Measurements from ENCODE around the gene SYT3. TPM values are rescaled to one million over a fixed set of nuclear protein-coding genes. Genes with fewer than 3 reads are reported as not detected.

Gene SYT3
- total RNA-seq, 1 experiment from 2014 or later: not detected

DNA sequence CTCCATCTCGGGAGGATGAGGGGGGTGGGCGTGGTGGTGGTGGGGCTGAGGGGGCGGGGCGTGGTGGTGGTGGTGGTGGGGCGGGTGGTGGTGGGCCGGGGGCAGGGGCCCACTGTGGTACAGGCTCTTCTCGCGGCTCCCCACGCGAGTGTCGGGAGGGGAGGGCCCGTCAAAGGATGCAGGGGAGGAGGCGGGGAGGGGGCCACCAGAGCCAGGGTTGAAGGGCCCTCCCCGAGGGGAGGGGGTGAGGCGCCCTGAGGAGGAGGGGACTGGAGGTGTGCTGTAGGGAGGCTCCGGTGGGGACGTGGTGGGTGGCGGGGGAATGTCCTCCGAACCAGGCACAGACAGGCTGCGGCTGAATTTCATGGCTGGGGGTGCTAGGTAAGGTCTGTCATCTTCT lies 29.2 kb upstream of the SYT3 start:
- no peak for DNase-seq (ENCODE audit: low read depth, low spot score)
- no peaks in the 10 kb centered on the region for H3K9me3 ChIP-seq (ENCODE audit: control insufficient read depth, insufficient read depth, low read depth, low read length)
- H3K27ac ChIP-seq (ENCODE audit: low read length): no peak overlapping the region
- no TSS peak for BruUV-seq (replicated peaks)
- intact Hi-C loops (cut with micrococcal nuclease; ENCODE audit: unreplicated experiment): no loop called here
- no peak for TF ChIP-seq TCF7L2 (IDR thresholded peaks at IDR 0.05; ENCODE audit: low read depth, low read length)
- TF ChIP-seq SIN3A (IDR thresholded peaks at IDR 0.05; ENCODE audit: borderline replicate concordance, insufficient read depth, low read depth, low read length): no peak
- TF ChIP-seq POLR2AphosphoS5 (IDR thresholded peaks at IDR 0.05; ENCODE audit: low read depth, low read length): no peak
- TF ChIP-seq CTCF (IDR thresholded peaks at IDR 0.05): no peak
- TF ChIP-seq, protein P1, sequence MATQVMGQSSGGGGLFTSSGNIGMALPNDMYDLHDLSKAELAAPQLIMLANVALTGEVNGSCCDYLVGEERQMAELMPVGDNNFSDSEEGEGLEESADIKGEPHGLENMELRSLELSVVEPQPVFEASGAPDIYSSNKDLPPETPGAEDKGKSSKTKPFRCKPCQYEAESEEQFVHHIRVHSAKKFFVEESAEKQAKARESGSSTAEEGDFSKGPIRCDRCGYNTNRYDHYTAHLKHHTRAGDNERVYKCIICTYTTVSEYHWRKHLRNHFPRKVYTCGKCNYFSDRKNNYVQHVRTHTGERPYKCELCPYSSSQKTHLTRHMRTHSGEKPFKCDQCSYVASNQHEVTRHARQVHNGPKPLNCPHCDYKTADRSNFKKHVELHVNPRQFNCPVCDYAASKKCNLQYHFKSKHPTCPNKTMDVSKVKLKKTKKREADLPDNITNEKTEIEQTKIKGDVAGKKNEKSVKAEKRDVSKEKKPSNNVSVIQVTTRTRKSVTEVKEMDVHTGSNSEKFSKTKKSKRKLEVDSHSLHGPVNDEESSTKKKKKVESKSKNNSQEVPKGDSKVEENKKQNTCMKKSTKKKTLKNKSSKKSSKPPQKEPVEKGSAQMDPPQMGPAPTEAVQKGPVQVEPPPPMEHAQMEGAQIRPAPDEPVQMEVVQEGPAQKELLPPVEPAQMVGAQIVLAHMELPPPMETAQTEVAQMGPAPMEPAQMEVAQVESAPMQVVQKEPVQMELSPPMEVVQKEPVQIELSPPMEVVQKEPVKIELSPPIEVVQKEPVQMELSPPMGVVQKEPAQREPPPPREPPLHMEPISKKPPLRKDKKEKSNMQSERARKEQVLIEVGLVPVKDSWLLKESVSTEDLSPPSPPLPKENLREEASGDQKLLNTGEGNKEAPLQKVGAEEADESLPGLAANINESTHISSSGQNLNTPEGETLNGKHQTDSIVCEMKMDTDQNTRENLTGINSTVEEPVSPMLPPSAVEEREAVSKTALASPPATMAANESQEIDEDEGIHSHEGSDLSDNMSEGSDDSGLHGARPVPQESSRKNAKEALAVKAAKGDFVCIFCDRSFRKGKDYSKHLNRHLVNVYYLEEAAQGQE (IDR thresholded peaks at IDR 0.05; ENCODE audit: insufficient read depth in 1 of 2, low read depth in 2 of 2, low read length in 1 of 2): no peak
- no peaks in the 10 kb centered on the region for H3K4me1 ChIP-seq (ENCODE audit: control insufficient read depth, insufficient read depth, low read length)
- H3K36me3 ChIP-seq (ENCODE audit: control insufficient read depth, insufficient read depth, low read length): no peaks in the 10 kb centered on the region
- ChIA-PET CTCF (no interaction called here), POLR2A (no interaction called here)
- in situ Hi-C loops (cut with HindIII; ENCODE audit: low pct_unique_long_range_greater_than_20kb, low sequenced_read_pairs): no loop called here
- H3K27me3 ChIP-seq (ENCODE audit: control insufficient read depth, insufficient read depth, low read length): no peaks in the 10 kb centered on the region
- H3K4me3 ChIP-seq (ENCODE audit: low read depth in 2 of 2, low read length in 2 of 2): no peak overlapping the region
- ATAC-seq: no peak

DNA sequence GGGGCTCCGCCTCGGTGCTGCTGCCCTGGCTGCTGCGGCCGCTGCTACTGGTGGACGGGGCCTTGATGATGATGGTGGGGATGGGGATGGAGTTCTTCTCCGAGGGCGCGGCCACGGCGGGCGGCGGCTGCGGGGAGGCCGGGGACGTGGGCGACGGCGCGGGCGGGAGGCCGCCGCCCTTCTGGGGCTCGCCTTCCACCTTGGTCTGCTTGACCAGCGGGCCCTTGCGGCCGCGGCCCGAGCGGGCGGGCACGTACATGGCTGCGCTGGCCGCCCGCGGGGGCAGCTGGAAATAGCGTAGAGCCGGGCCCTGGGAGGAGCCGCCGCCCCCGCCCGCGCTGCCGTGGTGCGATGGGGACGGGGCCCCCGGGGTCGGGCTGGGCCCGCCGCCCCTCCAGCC lies 28.7 kb upstream of the SYT3 start:
- no peaks in the 10 kb centered on the region for H3K4me1 ChIP-seq (ENCODE audit: control insufficient read depth, insufficient read depth, low read length)
- intact Hi-C loops (cut with micrococcal nuclease; ENCODE audit: unreplicated experiment) (no loop called here), in situ Hi-C loops (cut with HindIII; ENCODE audit: low pct_unique_long_range_greater_than_20kb, low sequenced_read_pairs) (no loop called here)
- H3K36me3 ChIP-seq (ENCODE audit: control insufficient read depth, insufficient read depth, low read length): no peaks in the 10 kb centered on the region
- TF ChIP-seq CTCF (IDR thresholded peaks at IDR 0.05): no peak
- TF ChIP-seq, protein P1 (IDR thresholded peaks at IDR 0.05; ENCODE audit: insufficient read depth in 1 of 2, low read depth in 2 of 2, low read length in 1 of 2): no peak
- TF ChIP-seq POLR2AphosphoS5 (IDR thresholded peaks at IDR 0.05; ENCODE audit: low read depth, low read length): no peak
- TF ChIP-seq SIN3A (IDR thresholded peaks at IDR 0.05; ENCODE audit: borderline replicate concordance, insufficient read depth, low read depth, low read length): no peak
- TF ChIP-seq TCF7L2 (IDR thresholded peaks at IDR 0.05; ENCODE audit: low read depth, low read length): no peak
- ChIA-PET CTCF (no interaction called here), POLR2A (no interaction called here)
- BruUV-seq (replicated peaks): no TSS peak
- ATAC-seq (peak; percentile 56; the same call in 1 of the 2 replicates), DNase-seq (ENCODE audit: low read depth, low spot score) (no peak)
- H3K27ac ChIP-seq (ENCODE audit: low read length): no peak overlapping the region
- H3K4me3 ChIP-seq (ENCODE audit: low read depth in 2 of 2, low read length in 2 of 2): no peak overlapping the region
- no peaks in the 10 kb centered on the region for H3K9me3 ChIP-seq (ENCODE audit: control insufficient read depth, insufficient read depth, low read depth, low read length)
- no peaks in the 10 kb centered on the region for H3K27me3 ChIP-seq (ENCODE audit: control insufficient read depth, insufficient read depth, low read length)
